Astrocyte of the cerebellum (primary cell): ENCODE results near the gene ARHGEF1.

Source experiments
- DNase-seq: peaks from one replicate; pipeline ENCODE4 v3.0.0-alpha.2; 2011; ENCODE audit warnings: low read depth
- H3K4me3 ChIP-seq: 2 replicates; pipeline ENCODE4 v1.5.1; 2011; ENCODE audit warnings: mild to moderate bottlenecking, low read depth, low read length, moderate library complexity
- in situ Hi-C: cut with HindIII; loops from 2 replicates; pipeline ENCODE4 v1.10.0; 2017; ENCODE audit warnings: low sequenced_read_pairs
- TF ChIP-seq, protein P1 (sequence below): IDR thresholded peaks from 2 replicates; pipeline ENCODE4 v1.5.1; 2012; ENCODE audit warnings: low read length, low read depth, moderate library complexity, mild to moderate bottlenecking; ENCODE audit errors: missing control alignments

The ARHGEF1 gene

DNA sequence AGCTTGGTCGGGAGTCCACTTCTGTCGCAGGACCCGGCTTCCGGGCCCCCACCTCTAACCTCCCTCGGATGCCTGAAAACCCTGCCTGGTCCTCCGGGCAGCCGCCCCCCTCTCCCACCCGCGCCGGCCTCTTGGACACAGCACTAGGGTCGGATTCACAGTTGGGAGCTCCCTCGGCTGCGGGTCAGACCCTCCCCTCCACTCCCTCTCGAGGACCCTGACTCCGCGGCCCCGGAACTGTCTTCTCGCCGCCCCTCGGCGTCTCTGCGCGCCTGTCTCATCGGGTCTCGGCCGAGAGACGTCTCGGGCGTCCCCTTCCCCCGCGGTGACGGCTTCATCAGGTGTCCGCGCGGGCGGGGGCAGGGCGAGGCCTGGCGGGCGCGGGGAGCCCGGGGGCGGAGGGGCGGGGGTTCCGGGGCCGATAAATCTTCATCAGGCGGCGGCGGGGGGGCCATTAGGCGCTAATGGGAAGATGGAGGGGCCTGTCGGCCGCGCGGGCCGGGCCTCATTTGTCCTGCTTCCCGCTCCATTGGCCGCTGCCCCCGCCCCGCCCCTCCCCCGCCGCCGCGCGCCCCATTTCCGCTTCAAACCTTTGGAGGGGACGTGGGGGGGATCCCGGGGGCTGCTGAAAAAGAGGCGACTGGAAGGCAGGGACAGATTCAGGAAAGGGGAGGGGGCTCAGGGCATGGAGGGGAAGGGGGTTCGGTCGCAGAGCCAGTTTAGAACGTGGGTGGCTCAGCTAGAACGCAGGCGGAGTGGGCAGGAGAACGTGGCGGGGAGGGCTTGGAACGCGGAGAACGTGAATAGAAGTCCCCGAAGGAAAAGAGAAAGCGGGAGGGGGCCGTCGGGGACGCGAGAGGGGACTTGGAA lies 57.1 kb downstream of the ARHGEF1 start:
- in situ Hi-C loops = no loop called here
- TF ChIP-seq, protein P1, sequence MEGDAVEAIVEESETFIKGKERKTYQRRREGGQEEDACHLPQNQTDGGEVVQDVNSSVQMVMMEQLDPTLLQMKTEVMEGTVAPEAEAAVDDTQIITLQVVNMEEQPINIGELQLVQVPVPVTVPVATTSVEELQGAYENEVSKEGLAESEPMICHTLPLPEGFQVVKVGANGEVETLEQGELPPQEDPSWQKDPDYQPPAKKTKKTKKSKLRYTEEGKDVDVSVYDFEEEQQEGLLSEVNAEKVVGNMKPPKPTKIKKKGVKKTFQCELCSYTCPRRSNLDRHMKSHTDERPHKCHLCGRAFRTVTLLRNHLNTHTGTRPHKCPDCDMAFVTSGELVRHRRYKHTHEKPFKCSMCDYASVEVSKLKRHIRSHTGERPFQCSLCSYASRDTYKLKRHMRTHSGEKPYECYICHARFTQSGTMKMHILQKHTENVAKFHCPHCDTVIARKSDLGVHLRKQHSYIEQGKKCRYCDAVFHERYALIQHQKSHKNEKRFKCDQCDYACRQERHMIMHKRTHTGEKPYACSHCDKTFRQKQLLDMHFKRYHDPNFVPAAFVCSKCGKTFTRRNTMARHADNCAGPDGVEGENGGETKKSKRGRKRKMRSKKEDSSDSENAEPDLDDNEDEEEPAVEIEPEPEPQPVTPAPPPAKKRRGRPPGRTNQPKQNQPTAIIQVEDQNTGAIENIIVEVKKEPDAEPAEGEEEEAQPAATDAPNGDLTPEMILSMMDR = no peak
- DNase-seq = no peak
- peak overlapping the region; percentile 42 for H3K4me3 ChIP-seq

DNA sequence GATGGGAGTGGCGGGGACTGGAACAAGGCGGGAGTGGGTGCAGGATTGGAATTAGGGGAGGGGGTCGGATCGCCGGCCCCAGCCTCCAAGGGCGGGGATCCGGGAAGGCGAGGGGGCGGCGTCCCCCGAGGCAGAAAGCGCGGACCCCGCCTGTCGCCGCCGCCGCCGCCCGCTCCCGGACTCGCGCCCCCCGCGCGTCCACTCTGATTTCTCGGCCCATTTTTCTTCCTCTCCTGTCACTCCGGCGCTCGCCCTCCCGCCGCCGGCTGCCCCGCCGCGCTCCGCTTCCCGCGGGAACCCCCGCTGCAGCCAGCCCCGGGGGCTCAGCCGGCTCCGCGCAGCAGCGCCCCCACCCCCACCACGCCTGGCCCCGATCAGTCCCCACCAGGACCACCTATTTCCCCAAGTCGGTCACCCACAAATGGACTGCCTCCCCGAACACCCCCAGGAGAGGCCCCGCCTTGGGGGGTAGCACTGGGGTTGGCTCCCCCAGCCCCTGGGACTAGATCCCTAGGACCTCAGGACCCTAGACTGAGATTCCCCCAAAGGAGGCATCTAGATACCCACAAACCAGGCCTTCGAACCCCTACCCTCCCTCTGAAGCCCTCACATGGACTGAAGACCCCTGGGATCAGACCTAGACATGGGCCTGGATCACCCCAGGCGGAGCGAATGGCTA lies 57.9 kb downstream of the ARHGEF1 start:
- H3K4me3 ChIP-seq = peak overlapping the region; percentile 42
- no peak for DNase-seq
- in situ Hi-C loops = no loop called here
- TF ChIP-seq, protein P1 = no peak

DNA sequence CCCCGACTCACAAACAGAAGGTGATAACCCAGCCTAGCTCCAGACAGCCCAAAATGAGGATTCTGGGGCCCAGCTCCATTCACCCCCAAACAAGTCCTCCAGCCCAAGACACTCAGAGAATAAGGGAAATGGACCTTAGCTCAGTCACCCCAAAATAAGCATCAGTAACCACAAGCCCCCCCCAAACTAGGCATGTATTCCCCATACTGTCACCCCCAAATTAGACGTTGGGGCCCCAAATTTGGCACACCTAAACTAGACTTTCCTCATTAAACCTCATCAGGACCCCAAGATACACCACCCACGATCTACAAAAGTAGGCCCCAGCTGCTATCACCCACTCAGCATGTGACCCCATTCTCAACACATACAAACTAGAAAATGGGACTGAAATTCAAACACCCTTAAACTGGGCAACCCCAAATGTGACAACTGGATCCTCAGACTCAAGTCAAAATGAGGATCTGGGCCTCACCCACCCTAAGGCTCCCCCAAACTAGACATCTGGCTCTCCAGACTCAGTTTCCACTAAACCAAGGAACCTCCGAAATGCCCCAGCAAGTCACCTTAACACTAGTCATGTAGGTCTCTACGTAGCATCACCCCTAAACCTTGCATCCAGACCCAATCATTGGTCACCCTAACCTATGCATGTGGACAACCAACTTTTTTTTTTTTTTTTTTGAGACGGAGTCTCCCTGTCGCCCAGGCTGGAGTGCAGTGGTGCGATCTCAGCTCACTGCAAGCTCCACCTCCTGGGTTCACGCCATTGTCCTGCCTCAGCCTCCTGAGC lies 58.6 kb downstream of the ARHGEF1 start:
- DNase-seq = no peak
- in situ Hi-C loops = no loop called here
- H3K4me3 ChIP-seq = no peak overlapping the region
- TF ChIP-seq, protein P1 = no peak

DNA sequence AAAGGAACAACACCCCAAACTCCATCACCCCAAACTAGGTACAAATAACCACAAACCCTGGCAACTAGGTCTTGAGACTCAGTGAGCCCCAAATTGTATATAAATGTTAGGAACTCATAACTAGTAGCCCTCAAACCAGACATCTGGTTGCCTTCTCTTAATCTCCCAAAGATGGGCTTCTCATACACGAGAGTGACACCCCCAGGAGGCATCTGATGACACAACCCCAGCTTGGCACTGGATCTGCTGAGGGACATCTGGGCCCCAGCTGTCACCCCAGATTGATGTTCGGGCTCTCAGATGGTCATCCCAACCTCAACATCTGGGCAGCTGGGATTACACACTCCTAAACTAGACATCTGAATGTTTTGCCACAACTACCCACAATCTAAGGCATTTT lies 61.4 kb downstream of the ARHGEF1 start:
- no peak for DNase-seq
- H3K4me3 ChIP-seq = no peak overlapping the region
- TF ChIP-seq, protein P1 = no peak
- in situ Hi-C loops = no loop called here

DNA sequence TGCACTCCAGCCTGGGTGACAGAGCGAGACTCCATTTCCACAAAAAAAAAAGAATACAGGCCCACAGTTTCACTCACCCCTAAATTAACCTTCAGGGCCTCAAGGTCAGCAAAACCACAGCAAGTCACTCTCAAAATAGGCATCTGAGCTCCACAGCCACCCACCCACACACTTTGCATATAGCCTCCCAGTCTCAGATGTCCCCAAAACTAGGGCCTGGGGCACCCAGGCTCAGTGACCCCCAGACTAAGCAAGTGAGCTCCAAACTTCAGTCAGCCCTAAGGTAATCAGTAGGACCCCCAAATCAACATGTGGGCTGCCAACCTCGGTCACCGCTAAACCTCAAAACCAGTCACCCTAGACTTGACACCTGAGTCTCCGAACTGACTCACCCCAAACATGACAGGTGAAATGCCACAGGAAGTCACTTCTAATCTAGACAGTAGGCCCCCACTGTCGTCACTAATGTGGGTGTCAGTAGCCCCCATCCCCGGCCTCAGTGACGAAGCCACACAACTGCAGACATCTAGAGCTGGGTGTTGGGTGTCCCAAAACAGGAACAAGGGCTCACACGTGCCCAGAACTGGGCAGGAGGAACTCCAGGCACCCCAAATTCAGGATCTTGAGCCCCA lies 62.3 kb downstream of the ARHGEF1 start:
- H3K4me3 ChIP-seq = no peak overlapping the region
- TF ChIP-seq, protein P1 = no peak
- DNase-seq = no peak
- in situ Hi-C loops = no loop called here

DNA sequence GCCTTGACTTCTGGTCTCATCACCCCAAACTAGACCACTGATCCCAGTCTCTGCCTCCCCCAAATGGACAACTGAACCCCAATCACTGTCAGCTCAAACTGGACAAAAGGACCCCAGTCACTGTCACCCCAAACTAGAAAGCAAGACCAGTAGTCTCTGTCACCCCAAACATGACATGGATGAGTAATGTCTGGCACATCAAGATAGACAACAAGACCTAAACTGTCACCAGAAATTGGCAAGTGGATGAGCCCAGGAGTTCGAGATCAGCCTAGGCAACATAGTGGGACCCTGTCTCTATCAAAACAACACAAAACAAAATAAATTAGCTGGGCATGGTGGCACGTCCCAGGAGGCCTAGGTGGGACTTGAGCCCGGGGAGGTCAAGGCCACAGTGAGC lies 64.1 kb downstream of the ARHGEF1 start:
- no peak overlapping the region for H3K4me3 ChIP-seq
- TF ChIP-seq, protein P1 = no peak
- no peak for DNase-seq
- in situ Hi-C loops = no loop called here
